ENCODE measurements around the gene EEF1AKMT3.
"Not testable (repeated sequence)": the region's sequence is repeated elsewhere in the genome, so short reads cannot be mapped to it uniquely, and the experiment has no call there.

Gene EEF1AKMT3

GRCh38 chr12:57766464-57767304 lies 5.7 kb upstream of the EEF1AKMT3 start, which contains the start of gene CYP27B1:
Gene CYP27B1, minus strand, starts transcription at chr12:57767078. Its CDS starts 37 bp downstream, at chr12:57767041.
- peak; percentile 64 for DNase-seq

DNA sequence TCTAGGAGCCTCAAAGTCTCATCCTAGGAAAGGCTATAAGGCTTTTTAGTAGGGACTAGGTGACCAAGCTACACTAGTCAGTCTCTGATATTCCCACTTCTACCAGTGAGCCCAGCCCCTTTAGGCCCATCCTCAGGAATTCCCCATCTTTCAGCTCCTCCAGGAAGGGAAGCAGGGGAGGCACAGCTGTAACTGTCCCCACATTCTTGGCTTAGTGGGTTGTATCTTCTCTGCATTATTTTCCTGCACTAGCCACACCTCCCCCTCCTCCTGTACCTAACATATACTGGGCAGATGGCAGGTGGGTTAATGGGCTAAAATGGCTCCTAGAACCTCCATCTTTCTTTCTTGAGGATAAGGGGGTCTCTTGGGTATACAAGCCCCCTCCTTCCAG lies 5.1 kb upstream of the EEF1AKMT3 start:
- no peak for DNase-seq

DNA sequence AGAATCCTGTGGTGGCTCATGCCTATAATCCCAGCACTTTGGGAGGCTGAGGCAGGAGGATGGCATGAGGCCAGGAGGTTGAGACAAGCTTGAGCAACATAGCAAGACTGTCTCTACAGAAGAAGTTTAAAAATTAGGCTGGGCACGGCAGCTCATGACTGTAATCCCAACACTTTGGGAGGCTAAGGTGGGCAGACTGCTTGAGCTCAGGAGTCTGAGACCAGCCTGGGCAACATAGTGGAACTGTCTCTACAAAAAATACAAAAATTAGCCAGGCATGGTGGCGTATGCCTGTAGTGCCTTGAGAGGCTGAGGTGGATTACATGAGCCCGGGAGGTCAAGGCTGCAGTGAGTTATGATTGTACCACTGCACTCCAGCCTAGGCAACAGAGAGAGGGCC lies 4.5 kb upstream of the EEF1AKMT3 start:
- no peak for DNase-seq

DNA sequence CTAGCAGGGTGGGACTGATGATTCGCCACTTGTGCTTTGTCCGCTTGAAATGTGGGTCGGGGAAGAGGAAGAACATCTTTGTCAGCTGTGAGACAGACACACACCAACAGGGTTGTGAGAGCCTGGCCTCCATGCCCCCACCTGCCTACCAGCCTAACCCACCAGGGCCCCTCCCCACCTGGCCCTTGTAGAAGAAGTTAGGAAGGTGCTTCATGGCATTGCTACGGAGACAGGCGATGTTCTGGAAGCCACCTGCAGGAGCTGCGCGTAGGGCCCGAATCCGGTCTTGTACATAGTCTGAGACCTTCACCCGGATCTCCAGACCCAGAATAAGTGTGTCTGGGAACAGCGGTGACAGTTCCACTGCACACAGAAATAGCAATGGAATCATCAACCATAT lies 2.8 kb upstream of the EEF1AKMT3 start:
- no peak for DNase-seq

DNA sequence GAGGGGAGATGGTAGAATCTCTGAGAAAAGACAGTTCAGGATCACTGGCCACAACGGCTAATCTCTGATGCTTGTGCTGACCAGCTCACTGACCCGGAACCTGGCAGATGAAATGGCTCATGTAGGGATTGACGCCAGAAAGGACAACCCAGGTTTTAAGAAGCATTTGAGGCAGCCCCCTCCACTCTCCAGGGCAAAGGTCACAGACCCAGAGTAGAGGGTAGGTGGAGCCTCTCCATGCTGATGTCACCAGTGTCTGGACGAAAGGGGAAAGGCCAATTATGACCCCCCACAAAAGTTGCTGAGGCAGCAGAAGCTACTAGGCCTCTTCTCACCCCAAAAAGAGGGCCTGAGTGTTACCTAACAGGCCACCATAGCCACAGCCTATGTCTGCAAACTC lies 1.7 kb upstream of the EEF1AKMT3 start:
- no peak for DNase-seq

GRCh38 chr12:57771236-57771872 lies 1.1 kb upstream of the EEF1AKMT3 start:
- DNase-seq = peak; percentile 92

DNA sequence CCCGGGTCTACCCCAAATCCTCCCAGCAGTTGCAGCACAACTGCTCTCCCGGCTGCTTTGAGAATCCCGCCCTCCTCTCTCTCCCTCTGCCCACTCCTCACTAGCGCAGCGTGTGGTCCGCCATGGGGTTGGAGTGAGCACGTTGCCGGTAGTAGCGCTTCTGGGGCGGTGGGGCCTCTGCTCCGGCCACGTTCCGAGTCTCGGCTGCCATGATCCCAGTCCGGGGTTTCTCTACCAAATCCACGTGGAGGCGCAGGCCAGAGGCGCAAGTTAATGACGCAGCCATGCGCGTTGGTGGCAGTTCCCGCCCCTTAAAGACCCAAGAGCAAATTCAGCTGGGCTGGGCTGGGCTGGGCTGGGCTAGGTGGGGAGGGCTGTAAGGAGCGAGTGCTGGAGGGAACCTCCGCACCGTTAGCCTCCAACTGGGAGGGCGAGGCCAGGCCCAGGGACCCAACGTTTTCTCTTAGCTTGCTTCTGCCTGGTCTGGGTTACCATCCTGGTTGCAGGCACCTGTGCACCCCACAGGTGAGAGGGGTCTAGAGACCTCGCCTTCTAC lies 463 bp upstream of the EEF1AKMT3 start, which contains the start of gene METTL1:
METTL1 (minus strand) TSS at position 233 of the 556 bp plus-strand sequence; CDS start at position 211, 22 bp downstream.
- DNase-seq = peak; percentile 99

- not testable (repeated sequence) for DNase-seq
Measured at GRCh38 chr12:57774634-57775033, 2.2 kb downstream of the EEF1AKMT3 start.

GRCh38 chr12:57775044-57775443 lies 2.6 kb downstream of the EEF1AKMT3 start:
- DNase-seq = no peak

DNA sequence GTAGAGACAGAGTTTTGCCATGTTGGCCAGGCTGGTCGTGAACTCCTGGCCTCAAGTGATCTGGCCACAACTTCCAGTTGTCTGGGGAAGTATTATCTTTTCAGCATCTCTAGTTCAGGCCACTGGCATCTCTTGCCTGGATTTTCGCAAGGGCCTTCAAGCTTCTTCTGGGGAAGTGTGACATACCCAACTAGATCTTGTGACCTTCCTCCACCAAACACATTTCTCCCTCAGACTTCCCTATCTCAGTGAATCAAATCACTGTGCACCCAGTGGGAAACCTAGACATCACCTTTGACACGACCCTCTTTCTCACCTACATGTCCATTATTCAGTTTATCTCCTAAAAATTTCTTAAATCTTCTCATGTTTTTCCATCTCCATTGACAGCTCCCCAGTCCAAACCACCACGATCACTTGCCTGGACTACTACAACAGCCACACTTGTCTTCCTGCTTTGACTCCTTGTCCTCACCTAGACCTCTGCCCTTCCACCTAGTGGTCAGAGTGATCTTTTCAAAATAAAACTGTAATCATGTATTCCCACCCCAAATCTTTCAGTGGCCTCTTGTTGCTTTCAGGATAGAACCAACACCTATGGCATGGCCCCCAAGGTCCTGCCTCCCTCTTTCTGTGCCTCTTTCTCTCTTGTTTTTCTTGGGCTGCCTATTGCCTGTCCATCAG lies 3.3 kb downstream of the EEF1AKMT3 start:
- DNase-seq = no peak

DNA sequence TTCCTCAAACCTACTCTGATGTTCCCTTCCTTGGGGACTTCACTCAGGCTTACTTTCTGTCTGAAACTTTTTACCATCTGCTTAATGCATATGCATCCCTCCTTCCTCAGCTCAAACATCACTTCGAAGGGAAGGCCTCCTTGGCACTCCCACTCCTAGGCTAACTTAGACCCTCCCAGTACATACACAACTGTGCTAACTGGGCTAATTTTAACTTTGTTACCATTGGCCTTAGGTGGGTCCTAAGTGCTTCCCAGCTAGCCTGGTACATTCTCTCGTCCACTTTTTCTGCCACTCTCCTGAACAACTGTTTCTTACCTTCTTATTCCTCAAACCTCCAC lies 3.8 kb downstream of the EEF1AKMT3 start:
- no peak for DNase-seq

DNA sequence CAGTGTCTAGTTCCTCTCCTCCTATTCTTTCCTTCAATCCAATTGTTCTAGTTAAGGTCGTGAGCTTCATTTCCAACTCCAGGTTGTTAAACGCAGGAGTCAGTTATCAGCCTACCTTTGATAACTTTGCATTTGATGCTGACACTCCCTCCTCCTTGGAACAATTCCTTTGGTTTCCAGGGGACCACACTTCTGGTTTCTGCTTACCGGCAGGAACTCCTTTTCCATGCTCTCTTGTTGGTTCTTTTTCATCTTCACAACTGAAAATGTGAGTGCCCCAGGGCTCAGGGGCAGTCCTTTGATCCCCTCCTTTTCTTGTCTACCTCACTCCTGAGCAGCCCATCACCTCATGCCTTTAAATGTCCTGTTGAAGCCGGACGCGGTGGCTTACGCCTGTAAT lies 5.0 kb downstream of the EEF1AKMT3 start:
- no peak for DNase-seq

DNA sequence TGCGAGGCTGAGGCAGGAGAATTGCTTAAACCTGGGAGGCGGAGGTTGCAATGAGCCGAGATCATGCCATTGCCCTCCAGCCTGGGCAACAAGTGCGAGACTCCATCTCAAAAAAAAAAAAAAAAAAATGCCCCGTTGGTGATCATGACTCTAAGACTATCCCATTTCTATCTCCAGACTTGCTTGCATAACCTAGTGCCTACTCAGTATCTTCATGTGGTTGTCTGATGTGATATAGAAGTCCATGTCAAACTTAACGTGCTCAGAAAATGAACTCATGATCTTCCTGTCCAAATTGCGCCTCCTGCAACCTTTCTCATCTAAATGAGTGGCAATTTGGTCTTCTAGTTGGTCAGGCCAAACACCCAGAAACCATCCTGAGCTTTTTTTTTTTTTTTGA lies 5.5 kb downstream of the EEF1AKMT3 start:
- no peak for DNase-seq

DNA sequence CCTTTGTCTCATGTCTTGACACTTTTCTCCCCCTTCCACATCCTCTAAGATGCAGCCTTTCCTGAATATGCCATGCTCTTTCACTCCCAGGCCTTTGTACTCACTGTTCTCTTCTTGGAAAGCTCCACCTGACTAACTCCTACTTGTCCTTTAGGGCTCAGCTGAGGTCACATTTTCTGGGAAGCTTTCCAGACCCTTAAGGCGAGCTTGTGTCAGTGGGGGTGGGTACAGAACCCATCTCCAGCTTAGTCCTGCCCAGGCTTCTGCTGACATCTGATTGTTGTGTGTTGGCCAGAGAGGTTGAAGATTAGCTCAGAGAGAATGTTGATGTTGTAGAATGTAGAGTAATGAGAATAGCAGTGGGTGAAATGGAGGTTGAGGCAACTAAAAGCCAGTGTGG lies 7.3 kb downstream of the EEF1AKMT3 start:
- no peak for DNase-seq

DNA sequence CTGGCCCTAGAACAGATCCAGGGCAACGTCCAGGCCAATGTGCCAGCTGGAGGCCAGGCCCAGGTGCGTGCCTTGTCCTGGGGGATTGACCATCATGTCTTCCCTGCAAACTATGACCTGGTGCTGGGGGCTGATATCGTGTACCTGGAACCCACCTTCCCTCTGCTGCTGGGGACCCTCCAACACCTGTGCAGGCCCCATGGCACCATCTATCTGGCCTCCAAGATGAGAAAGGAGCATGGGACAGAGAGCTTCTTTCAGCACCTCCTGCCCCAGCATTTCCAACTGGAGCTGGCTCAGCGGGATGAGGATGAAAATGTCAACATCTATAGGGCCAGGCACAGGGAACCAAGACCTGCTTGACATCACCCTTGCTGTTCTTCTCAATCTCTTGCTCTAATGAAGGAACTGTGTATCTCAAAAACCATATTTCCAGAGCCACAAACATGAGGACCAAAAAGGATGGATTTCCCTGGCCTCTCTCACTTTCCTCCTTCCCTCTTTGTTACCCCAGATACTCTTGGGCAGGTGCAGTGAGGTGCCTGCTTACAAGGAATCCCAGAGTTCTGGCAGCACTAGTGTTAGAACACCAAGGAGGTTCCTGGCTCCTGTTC lies 8.0 kb downstream of the EEF1AKMT3 start:
- DNase-seq = no peak

DNA sequence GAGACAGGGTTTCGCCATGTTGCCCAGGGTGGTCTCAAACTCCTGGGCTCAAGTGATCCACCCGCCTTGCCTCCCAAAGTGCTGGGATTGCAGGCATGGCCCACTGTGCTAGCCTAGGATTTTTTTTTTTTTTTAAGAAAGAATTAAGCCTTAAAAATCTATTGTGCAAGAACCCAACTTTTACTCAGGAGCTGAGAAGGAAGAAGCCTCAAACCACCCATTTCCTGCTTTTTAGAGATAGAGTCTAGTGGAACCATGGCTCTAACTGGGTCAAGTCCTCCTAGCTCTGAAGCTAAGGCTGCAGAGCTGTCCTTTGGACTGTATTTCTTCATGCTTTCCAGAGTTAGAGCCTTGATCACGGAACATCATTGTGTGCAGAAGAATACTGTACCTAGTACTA lies 8.8 kb downstream of the EEF1AKMT3 start:
- DNase-seq = no peak

DNA sequence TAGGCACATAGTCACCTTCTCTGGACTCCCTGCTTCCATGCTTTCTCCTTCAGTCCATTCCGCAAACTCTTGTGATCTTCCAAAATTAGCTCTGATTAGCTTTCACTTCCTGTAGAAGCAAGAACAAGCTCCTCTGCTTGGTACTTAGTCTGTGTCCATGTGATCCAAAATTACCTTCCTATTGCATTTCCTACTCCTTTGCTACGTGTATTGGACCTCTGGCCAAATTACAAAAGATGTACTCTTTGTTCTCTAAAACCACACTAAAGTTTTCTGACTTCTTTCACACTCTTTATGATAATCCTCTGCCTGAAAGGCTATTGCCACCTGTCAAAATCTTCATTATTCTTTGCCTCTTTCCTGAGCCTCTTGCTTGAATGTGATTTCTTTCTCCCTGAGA lies 9.4 kb downstream of the EEF1AKMT3 start:
- no peak for DNase-seq

- no peak for DNase-seq
Measured at GRCh38 chr12:57782243-57782607, 9.8 kb downstream of the EEF1AKMT3 start.

- DNase-seq = peak; percentile 96
Measured at GRCh38 chr12:57782608-57783465, 10.4 kb downstream of the EEF1AKMT3 start, which contains the start of gene TSFM. Gene TSFM, plus strand, starts transcription at chr12:57782787. Its CDS starts 15 bp downstream, at chr12:57782802.

DNA sequence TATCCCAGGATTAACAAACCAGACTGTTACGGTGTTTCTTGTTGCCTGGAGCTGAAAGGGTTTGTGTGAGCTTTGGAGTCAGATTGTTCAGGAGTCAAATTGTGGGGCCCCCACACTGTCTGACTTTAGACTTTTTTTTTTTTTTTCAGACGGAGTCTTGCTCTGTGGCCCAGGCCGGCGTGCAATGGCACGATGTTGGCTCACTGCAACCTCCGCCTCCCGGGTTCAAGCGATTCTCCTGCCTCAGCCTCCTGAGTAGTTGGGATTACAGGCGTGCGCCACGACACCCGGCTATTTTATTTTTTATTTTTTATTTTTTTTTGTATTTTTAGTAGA lies 11.0 kb downstream of the EEF1AKMT3 start:
- no peak for DNase-seq

DNA sequence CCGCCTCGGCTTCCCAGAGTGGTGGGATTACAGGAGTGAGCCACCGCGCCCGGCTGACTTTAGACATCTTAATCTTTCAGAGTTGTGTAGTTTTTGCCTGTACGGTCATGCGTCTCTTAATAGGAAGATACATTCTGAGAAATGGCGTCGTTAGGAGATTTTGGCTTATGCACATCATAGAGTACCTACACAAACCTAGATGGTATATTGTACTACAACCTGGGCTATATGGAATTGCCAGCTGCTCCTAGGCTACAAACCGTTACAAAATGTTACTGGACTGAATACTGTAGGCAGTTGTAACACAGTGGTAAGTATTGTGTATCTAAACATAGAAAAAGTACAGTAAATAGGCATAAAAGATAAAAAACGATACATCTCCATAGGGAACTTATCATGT lies 11.4 kb downstream of the EEF1AKMT3 start:
- no peak for DNase-seq

- DNase-seq = no peak
Measured at GRCh38 chr12:57793920-57794319, 21.5 kb downstream of the EEF1AKMT3 start.

Data from NCI-H510A (cell line).